ENCODE data around the gene STAG3. TPM values are rescaled to one million over a fixed set of nuclear protein-coding genes. Genes with fewer than 3 reads are reported as not detected.
A peak's percentile ranks its signal among the peaks of the same experiment; 100 is the strongest.
"Not testable (repeated sequence)": the region's sequence is repeated elsewhere in the genome, so short reads cannot be mapped to it uniquely, and the experiment has no call there.

The STAG3 gene
- total and polyA plus RNA-seq, 4 experiments from 2014 or later, result 1.6 to 7.7 (median 5.1) TPM

DNA sequence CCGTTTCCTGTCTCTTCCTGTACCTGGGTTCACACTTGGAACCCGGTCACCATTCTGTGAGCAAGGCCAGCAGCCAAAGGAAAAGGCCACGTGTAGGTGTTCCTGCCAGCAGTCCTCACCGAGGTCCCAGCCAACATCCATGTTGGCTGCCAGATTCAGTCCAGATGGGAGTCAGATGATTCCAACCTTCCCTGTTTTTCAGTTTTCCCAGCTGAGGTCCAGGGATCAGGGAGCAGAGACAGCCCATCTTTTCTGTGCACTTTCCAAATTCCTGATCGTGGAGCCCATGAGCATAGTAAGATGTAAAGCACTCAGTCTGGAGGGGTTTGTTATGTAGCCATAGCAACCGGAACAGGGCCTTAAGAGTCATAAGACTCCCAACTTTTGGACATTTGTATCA lies 38.2 kb downstream of the STAG3 start:
- ChIA-PET CTCF (ENCODE audit: partially characterized antibody) (interaction anchor here (0.9 to 5.3 kb wide), 3 partner anchors 27 to 83 kb away, joined by 3 to 108 read pairs (median 23); no protein-coding TSS in a partner anchor), POLR2A (ENCODE audit: partially characterized antibody) (no interaction called here)
- H3K4me1 ChIP-seq (ENCODE audit: insufficient read depth, low read length), result peaks cover 36% of the 10 kb centered on the region
- Mint-ChIP-seq H3K36me3 (peaks cover 0 to 8% of the 10 kb centered on the region in 2 donors), H3K4me1 (peaks cover 30 to 64% (median 38%) of the 10 kb centered on the region in 4 donors), H3K4me3 (no peak overlapping the region), H3K27me3 (no peaks in the 10 kb centered on the region), H3K9me3 (peaks cover 0 to 1% (median 0%) of the 10 kb centered on the region in 8 donors), H3K27ac (peak overlapping the region in 6 of 7 donors; percentile 37 to 70 (median 57))
- intact Hi-C loops (cut with micrococcal nuclease), result no loop called here
- no peak for DNase-seq
- H3K27me3 ChIP-seq (ENCODE audit: insufficient read depth, low read length), result no peaks in the 10 kb centered on the region
- H3K9me3 ChIP-seq (ENCODE audit: control insufficient read depth in 1 of 2, low read length in 2 of 2), result no peaks in the 10 kb centered on the region
- no peaks in the 10 kb centered on the region for H3K36me3 ChIP-seq (ENCODE audit: insufficient read depth, low read length)
- no peak overlapping the region for H3K4me3 ChIP-seq (ENCODE audit: low read length in 2 of 2)
- no peak overlapping the region for H3K27ac ChIP-seq (ENCODE audit: low read depth, low read length)

DNA sequence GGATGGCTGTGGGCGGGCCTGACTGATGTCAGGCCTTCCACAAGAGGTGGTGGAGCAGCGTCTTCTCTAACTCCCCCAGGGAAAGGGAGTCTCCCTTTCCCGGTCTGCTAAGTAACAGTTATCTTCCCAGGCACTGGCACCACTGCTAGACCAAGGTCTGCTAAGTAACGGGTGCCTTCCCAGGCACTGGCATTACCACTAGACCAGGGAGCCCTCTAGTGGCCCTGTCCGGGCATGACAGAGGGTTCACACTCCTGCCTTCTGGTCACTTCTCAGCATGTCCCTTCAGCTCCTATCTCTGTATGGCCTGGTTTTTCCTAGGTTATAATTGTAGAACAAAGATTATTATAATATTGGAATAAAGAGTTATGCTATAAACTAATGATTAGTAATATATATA lies 40.2 kb downstream of the STAG3 start:
- H3K4me3 Mint-ChIP-seq, result peak overlapping the region in 7 of 8 donors; percentile 87 to 97 (median 94)
- H3K9me3 ChIP-seq (ENCODE audit: control insufficient read depth in 1 of 2, low read length in 2 of 2); H3K36me3 ChIP-seq (ENCODE audit: insufficient read depth, low read length); H3K27me3 Mint-ChIP-seq; H3K27me3 ChIP-seq (ENCODE audit: insufficient read depth, low read length); H3K9me3 Mint-ChIP-seq; H3K4me3 ChIP-seq (ENCODE audit: low read length in 2 of 2): not testable (repeated sequence)
- H3K4me1 Mint-ChIP-seq, result peaks cover 30 to 71% (median 41%) of the 10 kb centered on the region in 4 donors
- DNase-seq, result peak; percentile 64 to 86 (median 75)
- Histone ChIP-seq H3K27ac (ENCODE audit: low read depth, low read length) (peak overlapping the region; percentile 74), H3K4me1 (ENCODE audit: insufficient read depth, low read length) (peaks cover 42% of the 10 kb centered on the region)
- ChIA-PET CTCF (ENCODE audit: partially characterized antibody) (interaction anchor here (0.6 to 5.3 kb wide), 21 partner anchors 9 to 221 kb away, joined by 3 to 108 read pairs (median 5); partner anchors contain the start of genes AP4M1, LAMTOR4, MBLAC1 and ZCWPW1), POLR2A (ENCODE audit: partially characterized antibody) (interaction anchor here (0.8 to 4.5 kb wide), 8 partner anchors 28 to 90 kb away, joined by 3 to 28 read pairs (median 6); partner anchors contain the start of gene LAMTOR4)
- H3K27ac Mint-ChIP-seq, result peak overlapping the region in 6 of 7 donors; percentile 23 to 100 (median 99)
- intact Hi-C loops (cut with micrococcal nuclease), result loop anchor here (1.0 kb wide), 4 partner anchors 28 to 86 kb away; partner anchors contain the start of gene LAMTOR4
- peaks cover 4 to 24% of the 10 kb centered on the region in 2 donors for H3K36me3 Mint-ChIP-seq

DNA sequence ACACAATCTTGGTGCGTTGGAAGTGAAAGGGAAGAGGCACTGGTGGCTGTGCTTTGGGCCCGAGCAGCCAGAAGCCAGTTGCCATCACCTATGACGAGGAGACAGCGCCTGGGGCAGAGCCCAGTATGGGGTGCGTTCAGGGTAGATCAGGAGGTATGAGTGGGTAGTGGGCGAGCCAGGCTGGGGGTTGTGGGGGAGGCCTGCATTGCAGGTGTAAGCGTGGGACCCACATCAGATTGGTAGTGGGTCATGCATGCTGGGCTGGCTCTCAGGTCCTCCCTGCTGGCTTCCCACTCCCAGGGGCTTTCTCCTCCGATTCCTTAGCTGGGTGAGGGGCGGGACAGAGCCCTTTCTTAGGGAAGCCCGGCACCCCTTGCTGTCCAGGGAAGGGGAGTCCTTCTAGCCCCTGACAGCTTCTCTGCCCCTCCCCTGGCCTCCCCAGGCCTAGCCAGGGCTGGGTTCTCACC lies 41.6 kb downstream of the STAG3 start:
- CTCF ChIA-PET (ENCODE audit: partially characterized antibody), result interaction anchor here (1.0 to 5.3 kb wide), 5 partner anchors 25 to 137 kb away, joined by 3 to 108 read pairs (median 4); partner anchors contain the start of gene MBLAC1
- Histone ChIP-seq H3K27ac (ENCODE audit: low read depth, low read length) (peak overlapping the region; percentile 90), H3K27me3 (ENCODE audit: insufficient read depth, low read length) (no peaks in the 10 kb centered on the region), H3K9me3 (ENCODE audit: control insufficient read depth in 1 of 2, low read length in 2 of 2) (no peaks in the 10 kb centered on the region), H3K36me3 (ENCODE audit: insufficient read depth, low read length) (peaks cover 4% of the 10 kb centered on the region), H3K4me1 (ENCODE audit: insufficient read depth, low read length) (peaks cover 53% of the 10 kb centered on the region), H3K4me3 (ENCODE audit: low read length in 2 of 2) (peak overlapping the region; percentile 84 to 91)
- DNase-seq, result peak in 2 of 5 donors; percentile 14 to 20
- H3K27ac Mint-ChIP-seq, result peak overlapping the region; percentile 94 to 99 (median 99)
- peaks cover 0 to 6% (median 0%) of the 10 kb centered on the region in 8 donors for H3K9me3 Mint-ChIP-seq
- intact Hi-C loops (cut with micrococcal nuclease), result no loop called here
- peaks cover 4 to 37% of the 10 kb centered on the region in 2 donors for H3K36me3 Mint-ChIP-seq
- H3K27me3 Mint-ChIP-seq, result no peaks in the 10 kb centered on the region
- H3K4me3 Mint-ChIP-seq, result peak overlapping the region; percentile 92 to 98 (median 96)
- POLR2A ChIA-PET (ENCODE audit: partially characterized antibody), result interaction anchor here (1.0 to 4.5 kb wide), 19 partner anchors 10 to 327 kb away, joined by 3 to 29 read pairs (median 7); partner anchors contain the start of genes AP4M1, LAMTOR4, MBLAC1 and MCM7
- H3K4me1 Mint-ChIP-seq, result peaks cover 30 to 80% (median 49%) of the 10 kb centered on the region in 4 donors

DNA sequence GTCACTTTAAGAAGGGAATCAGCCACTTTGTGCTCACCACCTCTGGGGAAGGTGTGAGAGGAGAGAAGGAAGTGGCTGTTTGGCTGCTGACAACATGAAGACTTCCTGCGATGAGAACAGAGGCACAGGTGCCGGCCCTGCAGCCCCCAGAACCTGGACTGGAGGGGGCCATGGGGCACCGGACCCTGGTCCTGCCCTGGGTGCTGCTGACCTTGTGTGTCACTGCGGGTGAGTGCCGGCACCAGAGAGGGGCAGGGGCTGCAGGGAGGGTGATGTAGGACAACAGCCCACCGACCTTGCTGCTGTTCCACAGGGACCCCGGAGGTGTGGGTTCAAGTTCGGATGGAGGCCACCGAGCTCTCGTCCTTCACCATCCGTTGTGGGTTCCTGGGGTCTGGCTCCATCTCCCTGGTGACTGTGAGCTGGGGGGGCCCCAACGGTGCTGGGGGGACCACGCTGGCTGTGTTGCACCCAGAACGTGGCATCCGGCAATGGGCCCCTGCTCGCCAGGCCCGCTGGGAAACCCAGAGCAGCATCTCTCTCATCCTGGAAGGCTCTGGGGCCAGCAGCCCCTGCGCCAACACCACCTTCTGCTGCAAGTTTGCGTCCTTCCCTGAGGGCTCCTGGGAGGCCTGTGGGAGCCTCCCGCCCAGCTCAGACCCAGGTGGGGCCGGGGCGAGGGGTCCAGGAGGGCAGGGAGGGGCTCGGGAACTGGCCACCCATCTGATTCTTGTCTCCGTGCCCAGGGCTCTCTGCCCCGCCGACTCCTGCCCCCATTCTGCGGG lies 42.3 kb downstream of the STAG3 start, which contains the start of gene PVRIG:
TSS of gene PVRIG (plus strand) at position 149 of the 785 bp plus-strand sequence. CDS start at position 171, 22 bp downstream.
- H3K9me3 ChIP-seq (ENCODE audit: control insufficient read depth in 1 of 2, low read length in 2 of 2); H3K27me3 Mint-ChIP-seq; H3K9me3 Mint-ChIP-seq; H3K27me3 ChIP-seq (ENCODE audit: insufficient read depth, low read length); H3K36me3 ChIP-seq (ENCODE audit: insufficient read depth, low read length): not testable (repeated sequence)
- H3K36me3 Mint-ChIP-seq, result peaks cover 4 to 42% of the 10 kb centered on the region in 2 donors
- POLR2A ChIA-PET (ENCODE audit: partially characterized antibody), result interaction anchor here (0.7 to 4.5 kb wide), 23 partner anchors 10 to 326 kb away, joined by 3 to 29 read pairs (median 7); partner anchors contain the start of genes AP4M1, GAL3ST4, GPC2 and LAMTOR4
- Histone ChIP-seq H3K27ac (ENCODE audit: low read depth, low read length) (peak within 1 kb of the TSS; percentile 90), H3K4me1 (ENCODE audit: insufficient read depth, low read length) (peaks cover 60% of the 10 kb centered on the region), H3K4me3 (ENCODE audit: low read length in 2 of 2) (peak within 1 kb of the TSS; percentile 84 to 91)
- H3K4me1 Mint-ChIP-seq, result peaks cover 28 to 82% (median 52%) of the 10 kb centered on the region in 4 donors
- H3K4me3 Mint-ChIP-seq, result peak within 1 kb of the TSS; percentile 92 to 98 (median 96)
- H3K27ac Mint-ChIP-seq, result peak within 1 kb of the TSS; percentile 96 to 99 (median 99)
- intact Hi-C loops (cut with micrococcal nuclease), result loop anchor here (2.0 to 5.0 kb wide), 3 partner anchors 125 to 303 kb away; partner anchors contain the start of gene TRIM4
- CTCF ChIA-PET (ENCODE audit: partially characterized antibody), result interaction anchor here (1.1 to 5.3 kb wide), 3 partner anchors 32 to 138 kb away, joined by 3 to 108 read pairs (median 3); no protein-coding TSS in a partner anchor
- peak; percentile 36 to 62 (median 45) for DNase-seq

DNA sequence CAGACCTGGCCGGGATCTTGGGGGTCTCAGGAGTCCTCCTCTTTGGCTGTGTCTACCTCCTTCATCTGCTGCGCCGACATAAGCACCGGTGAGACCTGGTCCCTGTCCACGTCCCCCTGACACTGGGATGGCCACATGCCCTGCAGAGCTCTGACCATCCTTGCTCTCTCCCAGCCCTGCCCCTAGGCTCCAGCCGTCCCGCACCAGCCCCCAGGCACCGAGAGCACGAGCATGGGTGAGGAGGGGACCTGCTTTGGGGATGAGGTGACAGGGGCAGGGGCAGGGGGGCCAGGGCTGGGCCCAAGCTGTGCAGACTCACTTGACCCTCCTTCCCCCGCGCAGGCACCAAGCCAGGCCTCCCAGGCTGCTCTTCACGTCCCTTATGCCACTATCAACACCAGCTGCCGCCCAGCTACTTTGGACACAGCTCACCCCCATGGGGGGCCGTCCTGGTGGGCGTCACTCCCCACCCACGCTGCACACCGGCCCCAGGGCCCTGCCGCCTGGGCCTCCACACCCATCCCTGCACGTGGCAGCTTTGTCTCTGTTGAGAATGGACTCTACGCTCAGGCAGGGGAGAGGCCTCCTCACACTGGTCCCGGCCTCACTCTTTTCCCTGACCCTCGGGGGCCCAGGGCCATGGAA lies 43.0 kb downstream of the STAG3 start:
- Mint-ChIP-seq H3K27ac (peak overlapping the region; percentile 96 to 99 (median 99)), H3K4me3 (peak overlapping the region; percentile 92 to 98 (median 96)), H3K4me1 (peaks cover 28 to 77% (median 53%) of the 10 kb centered on the region in 4 donors), H3K9me3 (peaks cover 0 to 6% (median 0%) of the 10 kb centered on the region in 8 donors), H3K27me3 (no peaks in the 10 kb centered on the region), H3K36me3 (peaks cover 4 to 42% of the 10 kb centered on the region in 2 donors)
- H3K9me3 ChIP-seq (ENCODE audit: control insufficient read depth in 1 of 2, low read length in 2 of 2), result no peaks in the 10 kb centered on the region
- DNase-seq, result peak in 1 of 5 donors; percentile 11
- H3K36me3 ChIP-seq (ENCODE audit: insufficient read depth, low read length), result peaks cover 4% of the 10 kb centered on the region
- no peaks in the 10 kb centered on the region for H3K27me3 ChIP-seq (ENCODE audit: insufficient read depth, low read length)
- ChIA-PET CTCF (ENCODE audit: partially characterized antibody) (interaction anchor here (1.1 to 5.3 kb wide), 4 partner anchors 32 to 138 kb away, joined by 3 to 108 read pairs (median 4); no protein-coding TSS in a partner anchor), POLR2A (ENCODE audit: partially characterized antibody) (interaction anchor here (0.6 to 4.5 kb wide), 32 partner anchors 9 to 485 kb away, joined by 3 to 29 read pairs (median 6); partner anchors contain the start of genes AP4M1, GAL3ST4, GPC2 and LAMTOR4)
- intact Hi-C loops (cut with micrococcal nuclease), result loop anchor here (1.0 to 5.0 kb wide), 5 partner anchors 52 to 303 kb away; partner anchors contain the start of genes LAMTOR4 and TRIM4
- peak overlapping the region; percentile 90 for H3K27ac ChIP-seq (ENCODE audit: low read depth, low read length)
- H3K4me1 ChIP-seq (ENCODE audit: insufficient read depth, low read length), result peaks cover 65% of the 10 kb centered on the region
- peak overlapping the region; percentile 84 to 91 for H3K4me3 ChIP-seq (ENCODE audit: low read length in 2 of 2)

DNA sequence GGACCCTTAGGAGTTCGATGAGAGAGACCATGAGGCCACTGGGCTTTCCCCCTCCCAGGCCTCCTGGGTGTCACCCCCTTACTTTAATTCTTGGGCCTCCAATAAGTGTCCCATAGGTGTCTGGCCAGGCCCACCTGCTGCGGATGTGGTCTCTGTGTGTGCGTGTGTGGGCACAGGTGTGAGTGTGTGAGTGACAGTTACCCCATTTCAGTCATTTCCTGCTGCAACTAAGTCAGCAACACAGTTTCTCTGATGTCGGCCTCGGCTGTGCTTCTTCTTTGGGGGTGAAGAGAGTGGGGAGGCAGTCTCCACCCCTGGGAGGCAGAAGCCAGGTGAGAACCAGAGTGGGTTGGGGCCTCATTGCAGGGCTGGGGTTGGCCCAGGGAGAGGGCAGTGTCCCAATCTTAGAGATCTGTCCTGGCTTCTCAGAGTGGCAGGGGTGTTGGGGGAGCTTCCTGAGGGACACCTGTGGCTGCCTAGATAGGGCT lies 43.6 kb downstream of the STAG3 start:
- Histone ChIP-seq H3K36me3 (ENCODE audit: insufficient read depth, low read length) (peaks cover 4% of the 10 kb centered on the region), H3K4me1 (ENCODE audit: insufficient read depth, low read length) (peaks cover 69% of the 10 kb centered on the region), H3K9me3 (ENCODE audit: control insufficient read depth in 1 of 2, low read length in 2 of 2) (no peaks in the 10 kb centered on the region), H3K4me3 (ENCODE audit: low read length in 2 of 2) (peak overlapping the region; percentile 84 to 91), H3K27ac (ENCODE audit: low read depth, low read length) (peak overlapping the region; percentile 90), H3K27me3 (ENCODE audit: insufficient read depth, low read length) (no peaks in the 10 kb centered on the region)
- no peaks in the 10 kb centered on the region for H3K27me3 Mint-ChIP-seq
- ChIA-PET CTCF (ENCODE audit: partially characterized antibody) (interaction anchor here (1.2 to 5.3 kb wide), 4 partner anchors 32 to 125 kb away, joined by 4 to 108 read pairs (median 10); no protein-coding TSS in a partner anchor), POLR2A (ENCODE audit: partially characterized antibody) (interaction anchor here (0.6 to 4.5 kb wide), 29 partner anchors 9 to 484 kb away, joined by 3 to 29 read pairs (median 5); partner anchors contain the start of genes AP4M1, GAL3ST4, GPC2 and LAMTOR4)
- peaks cover 4 to 42% of the 10 kb centered on the region in 2 donors for H3K36me3 Mint-ChIP-seq
- peak overlapping the region; percentile 96 to 99 (median 99) for H3K27ac Mint-ChIP-seq
- H3K4me3 Mint-ChIP-seq, result peak overlapping the region; percentile 92 to 98 (median 96)
- intact Hi-C loops (cut with micrococcal nuclease), result loop anchor here (1.0 to 5.0 kb wide), 5 partner anchors 51 to 304 kb away; partner anchors contain the start of genes LAMTOR4 and TRIM4
- DNase-seq, result peak; percentile 87 to 94 (median 88)
- H3K9me3 Mint-ChIP-seq, result peaks cover 0 to 6% (median 0%) of the 10 kb centered on the region in 8 donors
- peaks cover 28 to 75% (median 57%) of the 10 kb centered on the region in 4 donors for H3K4me1 Mint-ChIP-seq
